Heart left ventricle (tissue), 16 donors: ENCODE data around the gene CHKA. TPM values are rescaled to one million over a fixed set of nuclear protein-coding genes. Genes with fewer than 3 reads are reported as not detected.
A peak's percentile ranks its signal among the peaks of the same experiment; 100 is the strongest.

Source experiments
- ATAC-seq, 4 donors: fragments of 200-7000 bp; cut with Tn5 transposase; one replicate each; pipeline ENCODE4 v1.9.1; 2020 to 2022; ENCODE audit warnings: moderate library complexity in 4 of 4, mild to moderate bottlenecking in 3 of 4, moderate number of reproducible peaks in 1 of 4
- DNase-seq, 5 donors: peaks; one replicate each; pipeline ENCODE4 v3.0.0-alpha.2; 2020
- H3K27ac ChIP-seq, 12 donors: fragments of 200-600 bp; sonication (generic) in 4 of 12; one replicate each; pipeline versions ENCODE4 v1.5.0 to v1.8.0; 2016 to 2022; ENCODE audit warnings: mild to moderate bottlenecking in 2 of 12
- H3K27me3 ChIP-seq, 9 donors: fragments of 200-600 bp; sonication (generic) in 2 of 9; one replicate each; pipeline versions ENCODE4 v1.5.1 to v1.8.0; 2016 to 2022; ENCODE audit warnings: mild to moderate bottlenecking in 3 of 9
- H3K36me3 ChIP-seq, 9 donors: fragments of 200-600 bp; sonication (generic) in 2 of 9; one replicate each; pipeline versions ENCODE4 v1.5.0 to v1.8.0; 2018 to 2022; ENCODE audit warnings: mild to moderate bottlenecking in 2 of 9
- H3K4me1 ChIP-seq, 12 donors: fragments of 200-600 bp; sonication (generic) in 4 of 12; one replicate each; pipeline versions ENCODE4 v1.5.0 to v1.8.0; 2016 to 2022; ENCODE audit warnings: mild to moderate bottlenecking in 3 of 12
- H3K4me3 ChIP-seq, 12 donors: fragments of 200-600 bp; sonication (generic) in 4 of 12; one replicate each; pipeline versions ENCODE4 v1.5.0 to v1.8.0; 2017 to 2022; ENCODE audit warnings: mild to moderate bottlenecking in 9 of 12, moderate library complexity in 4 of 12
- H3K9me3 ChIP-seq, 12 donors: fragments of 200-600 bp; sonication (generic) in 4 of 12; one replicate each; pipeline versions ENCODE4 v1.5.0 to v1.8.0; 2016 to 2022; ENCODE audit warnings: mild to moderate bottlenecking in 1 of 12
- POLR2A ChIP-seq, 2 donors: fragments of 450-650 bp; IDR thresholded peaks; one replicate each; pipeline ENCODE4 v1.6.1; 2017; ENCODE audit warnings: antibody characterized with exemption in 2 of 2, mild to moderate bottlenecking in 2 of 2, moderate library complexity in 2 of 2
- WGBS, 4 donors: extraction: QIAGEN DNeasy Blood & Tissue Kit in 2 of 4; methylation state at CpG; one replicate each; pipeline versions ENCODE4 v1.1.5 to v1.1.7; 2013 to 2018; 5-methylcytosine and 5-hydroxymethylcytosine counted together
- intact Hi-C, 10 donors: fragments of 100-400 bp; cut with DNase I; formaldehyde crosslinking; loops; one replicate each; pipeline versions ENCODE4 v1.11.1 to v1.14.2; 2022
- long read RNA-seq, 3 donors: library from polyadenylated mRNA; unstranded; transcript quantifications; one replicate each; pipeline ENCODE4 v2.0.0, GENCODE V29; 2020 to 2021
- polyA plus RNA-seq, 2 donors: library from polyadenylated mRNA; stranded (reverse); fragments of 200-250 nt; gene quantifications; one replicate each; pipeline ENCODE4 v1.2.3, GENCODE V29; 2013
- total RNA-seq, 9 donors: library from RNA; depleted of rRNA in 2 of 9; stranded (reverse); fragments of >200 nt in 2 of 9; fragmentation: NEBNext Ultra II Directional in 3 of 9; extraction: Animal tissue kit (Norgen Biotek cat#: 25700) in 3 of 9; gene quantifications; one replicate each; pipeline versions ENCODE4 v1.1.0 to v1.2.4, GENCODE V29; 2016 to 2023
- TF ChIP-seq, protein P1 (sequence below), 12 donors: fragments of 200-600 bp; sonication (generic) in 4 of 12; IDR thresholded peaks; one replicate each; pipeline versions ENCODE4 v1.5.0 to v1.8.0; 2018 to 2022; ENCODE audit warnings: antibody characterized with exemption in 12 of 12, mild to moderate bottlenecking in 5 of 12
- donor health status: ischemic (EF 13 %, LVEDD 7.1; RV severe dilation, severe dysfunction).
- donor health status: healthy with polysubstance abuse.
- donor health status: DM: no; HTN: yes; CAD: no.
- donor health status: DM: no; HTN: no; CAD: no.
- donor health status: ischemic (EF 25% LVEDD 6.9; RV normal size, moderate dysfunction).
- donor health status: ischemic (EF 25% LVEDD 5.7; RV mildly dilated, moderate dysfunction).
- donor health status: healthy.
- donor health status: DM: yes; HTN: yes; CAD: no.
- donor health status: ischemic (EF 35%, LVEDD 5.7; RV mildly dilated, moderate dysfunction).
- donor health status: nonischemic (EF 11% LVEDD 7.7; RV severe dilation, severe dysfunction).
- donor health status: DM: yes; HTN: yes; CAD: no.
- donor health status: PGD.
- donor health status: ischemic (EF 29% LVEDD 5.4; RV normal size, mild dysfunction).
- donor health status: nonischemic (EF 23%, LVEDD 6.1; RV moderate dilation, normal function).

CHKA gene
- total RNA-seq (10 to 100 TPM in 3 of 9 donors, 1 to 10 TPM in 6; 6.1 to 15.0 (median 8.2) TPM), polyA plus RNA-seq (10 to 100 TPM; 15.9 to 22.9 TPM)
- long read RNA-seq, donor 1, partial matches to known transcripts: 2 of 8 reads
- long read RNA-seq, donor 1, other reads (novel, unspliced or antisense): 3 of 8 reads
- long read RNA-seq, donor 2: 0 reads
- long read RNA-seq, donor 3, partial matches to known transcripts: 1 of 8 reads
- long read RNA-seq, donor 3, other reads (novel, unspliced or antisense): 3 of 8 reads

DNA sequence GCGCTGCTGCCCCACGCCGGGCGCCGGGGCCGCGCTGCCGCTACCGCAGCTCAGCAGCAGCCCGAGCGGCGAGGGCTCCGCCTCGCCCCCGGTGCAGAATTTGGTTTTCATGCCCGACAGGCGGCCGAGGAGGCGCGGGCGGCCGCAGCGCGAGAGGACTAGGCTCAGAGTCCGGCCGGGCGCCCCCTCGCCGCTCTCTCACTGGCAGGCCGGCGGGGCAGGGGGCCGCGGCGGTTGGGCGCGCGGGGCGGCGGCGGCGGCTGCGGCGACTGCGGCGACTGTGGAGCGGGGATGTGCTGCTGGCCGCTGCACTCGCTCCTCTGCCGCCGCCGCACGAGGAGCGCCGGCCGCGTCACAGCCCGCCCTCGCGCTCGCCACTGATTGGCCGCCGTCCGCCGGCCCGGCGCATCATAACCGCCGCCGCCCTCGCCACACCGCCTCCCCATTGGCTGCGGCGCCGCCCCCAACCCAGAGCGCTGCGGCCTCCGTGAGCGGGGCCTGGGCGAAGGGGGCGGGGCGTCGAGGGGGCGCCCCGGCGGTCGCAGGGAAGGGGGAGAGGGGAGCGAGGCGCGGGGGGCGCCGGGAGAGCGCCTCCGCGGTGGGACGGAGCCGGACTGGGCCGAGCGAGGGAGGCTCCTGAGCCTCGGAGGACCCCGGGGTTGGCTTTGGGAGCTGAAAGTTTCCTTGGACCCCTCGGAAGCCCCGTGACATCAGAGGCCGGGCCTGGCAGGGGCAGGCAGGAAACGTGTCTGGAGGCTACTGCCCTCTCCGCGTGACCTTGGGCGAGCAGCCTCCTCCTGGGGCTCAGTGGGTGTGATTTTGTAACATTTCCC is at the start of gene CHKA:
CHKA (minus strand) TSS at position 322 of the 833 bp plus-strand sequence; CDS start at position 111, 211 bp downstream.
- H3K9me3 ChIP-seq: no peaks in the 10 kb centered on the region
- H3K36me3 ChIP-seq: no peaks in the 10 kb centered on the region
- intact Hi-C loops: loop anchor here in 5 of 10 donors (2.0 to 10.0 kb wide), 5 partner anchors 82 to 91 kb away; partner anchors contain the start of genes TCIRG1 (in 4 of the 5), NDUFS8 (in 2 of the 5) and KMT5B (in 1 of the 5)
- peaks cover 0 to 54% (median 39%) of the 10 kb centered on the region in 12 donors for H3K4me1 ChIP-seq
- ATAC-seq: peak; percentile 85 to 97 (median 95)
- H3K27ac ChIP-seq: peak within 1 kb of the TSS; percentile 91 to 100 (median 99)
- TF ChIP-seq, protein P1, sequence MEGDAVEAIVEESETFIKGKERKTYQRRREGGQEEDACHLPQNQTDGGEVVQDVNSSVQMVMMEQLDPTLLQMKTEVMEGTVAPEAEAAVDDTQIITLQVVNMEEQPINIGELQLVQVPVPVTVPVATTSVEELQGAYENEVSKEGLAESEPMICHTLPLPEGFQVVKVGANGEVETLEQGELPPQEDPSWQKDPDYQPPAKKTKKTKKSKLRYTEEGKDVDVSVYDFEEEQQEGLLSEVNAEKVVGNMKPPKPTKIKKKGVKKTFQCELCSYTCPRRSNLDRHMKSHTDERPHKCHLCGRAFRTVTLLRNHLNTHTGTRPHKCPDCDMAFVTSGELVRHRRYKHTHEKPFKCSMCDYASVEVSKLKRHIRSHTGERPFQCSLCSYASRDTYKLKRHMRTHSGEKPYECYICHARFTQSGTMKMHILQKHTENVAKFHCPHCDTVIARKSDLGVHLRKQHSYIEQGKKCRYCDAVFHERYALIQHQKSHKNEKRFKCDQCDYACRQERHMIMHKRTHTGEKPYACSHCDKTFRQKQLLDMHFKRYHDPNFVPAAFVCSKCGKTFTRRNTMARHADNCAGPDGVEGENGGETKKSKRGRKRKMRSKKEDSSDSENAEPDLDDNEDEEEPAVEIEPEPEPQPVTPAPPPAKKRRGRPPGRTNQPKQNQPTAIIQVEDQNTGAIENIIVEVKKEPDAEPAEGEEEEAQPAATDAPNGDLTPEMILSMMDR (IDR thresholded peaks at IDR 0.05): peak in 2 of 12 donors; percentile 15 to 24
- TF ChIP-seq POLR2A (IDR thresholded peaks at IDR 0.05): peak; percentile 65 to 83
- peak; percentile 94 to 97 (median 95) for DNase-seq
- H3K4me3 ChIP-seq: peak within 1 kb of the TSS; percentile 38 to 87 (median 76)
- H3K27me3 ChIP-seq: no peaks in the 10 kb centered on the region
- WGBS, 4 donors: 0 to 1% (median 0%) methylated on average over 24 to 107 of the region's 107 CpGs

DNA sequence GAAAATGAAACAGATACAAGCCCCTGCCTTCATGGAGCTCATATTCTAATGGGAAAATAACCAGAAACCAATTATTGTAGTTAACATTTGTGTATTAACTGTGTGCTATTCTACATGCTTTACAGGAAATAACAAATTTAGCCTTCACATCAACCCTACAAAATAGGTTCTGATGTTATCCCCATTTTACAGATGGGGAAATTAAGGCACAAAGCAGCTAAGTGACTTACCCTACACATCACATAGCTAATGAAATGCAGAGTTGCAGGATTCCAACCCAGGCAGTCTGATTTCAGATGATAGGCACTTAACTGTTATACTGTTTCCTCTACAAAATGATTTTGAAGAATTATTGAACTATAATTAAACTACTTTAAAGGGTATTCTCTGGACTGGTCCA is 48.3 kb upstream of the CHKA start:
- H3K9me3 ChIP-seq: no peaks in the 10 kb centered on the region
- intact Hi-C loops: no loop called here
- TF ChIP-seq, protein P1 (IDR thresholded peaks at IDR 0.05): no peak
- TF ChIP-seq POLR2A (IDR thresholded peaks at IDR 0.05): no peak
- H3K4me1 ChIP-seq: no peaks in the 10 kb centered on the region
- DNase-seq (no peak), ATAC-seq (no peak)
- H3K27ac ChIP-seq: no peak overlapping the region
- H3K4me3 ChIP-seq: no peak overlapping the region
- no peaks in the 10 kb centered on the region for H3K27me3 ChIP-seq
- H3K36me3 ChIP-seq: peaks cover 0 to 100% (median 100%) of the 10 kb centered on the region in 9 donors

DNA sequence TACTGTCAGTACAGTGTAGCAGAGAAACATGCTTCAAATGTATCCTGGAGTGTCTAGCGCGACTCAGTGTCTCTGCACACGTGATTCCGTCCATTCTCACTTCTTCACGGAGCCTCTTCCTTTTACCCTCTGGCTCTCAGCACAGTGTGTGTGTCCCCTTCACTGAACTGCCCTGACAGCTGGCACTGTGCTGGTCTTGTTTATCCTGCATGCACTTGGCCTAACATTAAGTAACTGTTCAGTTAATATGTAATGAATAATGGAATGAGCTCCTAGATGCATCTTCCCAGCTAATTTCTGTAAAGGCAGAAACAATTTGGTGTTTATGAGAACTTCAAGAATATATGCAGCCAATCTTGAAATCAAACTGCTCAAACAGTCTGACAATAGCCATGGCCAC is 47.5 kb upstream of the CHKA start:
- DNase-seq: no peak
- WGBS, 4 donors: 96 to 99% (median 96%) methylated on average over 5 of the region's 5 CpGs
- no peaks in the 10 kb centered on the region for H3K9me3 ChIP-seq
- TF ChIP-seq, protein P1 (IDR thresholded peaks at IDR 0.05): no peak
- no peak for TF ChIP-seq POLR2A (IDR thresholded peaks at IDR 0.05)
- no peak for ATAC-seq
- H3K4me1 ChIP-seq: no peaks in the 10 kb centered on the region
- intact Hi-C loops: no loop called here
- no peaks in the 10 kb centered on the region for H3K27me3 ChIP-seq
- H3K27ac ChIP-seq: no peak overlapping the region
- no peak overlapping the region for H3K4me3 ChIP-seq
- H3K36me3 ChIP-seq: peaks cover 0 to 100% (median 100%) of the 10 kb centered on the region in 9 donors

DNA sequence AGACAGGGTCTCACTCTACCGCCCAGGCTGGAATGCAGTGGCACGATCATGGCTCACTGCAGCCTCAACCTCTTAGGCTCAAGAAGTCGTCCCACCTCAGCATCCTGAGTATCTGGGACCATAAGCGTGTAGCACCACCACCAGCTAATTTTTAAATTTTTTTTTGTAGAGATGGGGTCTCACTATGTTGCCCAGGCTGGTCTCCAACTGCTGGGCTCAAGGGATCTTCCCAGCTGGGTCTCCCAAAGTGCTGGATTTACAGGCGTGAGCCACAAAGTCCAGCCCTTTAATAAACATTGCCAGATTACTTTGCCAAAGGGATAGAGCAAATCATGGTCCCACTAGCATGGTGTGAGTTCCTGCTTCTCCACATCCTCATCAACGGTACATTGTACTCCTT is 46.3 kb upstream of the CHKA start:
- ATAC-seq: no peak
- Histone ChIP-seq H3K9me3 (no peaks in the 10 kb centered on the region), H3K4me3 (no peak overlapping the region), H3K4me1 (no peaks in the 10 kb centered on the region), H3K27ac (no peak overlapping the region), H3K36me3 (peaks cover 0 to 100% (median 97%) of the 10 kb centered on the region in 9 donors), H3K27me3 (no peaks in the 10 kb centered on the region)
- DNase-seq: no peak
- TF ChIP-seq POLR2A (IDR thresholded peaks at IDR 0.05): no peak
- TF ChIP-seq, protein P1 (IDR thresholded peaks at IDR 0.05): no peak
- WGBS, 4 donors: 93 to 96% (median 94%) methylated on average over 6 of the region's 6 CpGs
- intact Hi-C loops: no loop called here
